GM04503 (cell line): ENCODE results near the gene BIN2.
A peak's percentile ranks its signal among the peaks of the same experiment; 100 is the strongest.
"Not testable (repeated sequence)": the region's sequence is repeated elsewhere in the genome, so short reads cannot be mapped to it uniquely, and the experiment has no call there.

Experiments
- DNase-seq: peaks from one replicate; pipeline ENCODE4 v3.0.0-alpha.2; 2012; ENCODE audit warnings: low read depth

BIN2 gene

GRCh38 chr12:51345681-51346080, 21.7 kb upstream of the BIN2 start:
- no peak for DNase-seq

- DNase-seq: no peak
These were observed 19.2 kb upstream of the BIN2 start for GRCh38 chr12:51343201-51343600.

- no peak for DNase-seq
These were observed 18.4 kb upstream of the BIN2 start for GRCh38 chr12:51342416-51342815.

GRCh38 chr12:51341251-51342007, 17.5 kb upstream of the BIN2 start:
- no peak for DNase-seq

GRCh38 chr12:51339750-51340149, 15.8 kb upstream of the BIN2 start:
- DNase-seq: no peak

- not testable (repeated sequence) for DNase-seq
These were observed 13.4 kb upstream of the BIN2 start for GRCh38 chr12:51337336-51337735.

GRCh38 chr12:51335931-51336330, 12.0 kb upstream of the BIN2 start:
- no peak for DNase-seq

GRCh38 chr12:51334764-51335163, 10.8 kb upstream of the BIN2 start:
- no peak for DNase-seq

- DNase-seq: no peak
These were observed 9.6 kb upstream of the BIN2 start for GRCh38 chr12:51333536-51333935.

- no peak for DNase-seq
These were observed 6.2 kb upstream of the BIN2 start for GRCh38 chr12:51330186-51330585.

- no peak for DNase-seq
These were observed 5.8 kb upstream of the BIN2 start for GRCh38 chr12:51329742-51330141.

GRCh38 chr12:51328587-51328986, 4.6 kb upstream of the BIN2 start:
- DNase-seq: no peak

GRCh38 chr12:51326698-51327439, 2.9 kb upstream of the BIN2 start:
- DNase-seq: peak; percentile 49

GRCh38 chr12:51324953-51325352, 979 bp upstream of the BIN2 start:
- DNase-seq: no peak

- no peak for DNase-seq
These were observed 535 bp downstream of the BIN2 start for GRCh38 chr12:51323317-51323960.

GRCh38 chr12:51322452-51322851, 1.5 kb downstream of the BIN2 start:
- DNase-seq: no peak

- no peak for DNase-seq
These were observed 2.1 kb downstream of the BIN2 start for GRCh38 chr12:51321882-51322281.

- DNase-seq: peak; percentile 52
These were observed 3.2 kb downstream of the BIN2 start for GRCh38 chr12:51320695-51321320.

GRCh38 chr12:51320311-51320694, 3.7 kb downstream of the BIN2 start:
- no peak for DNase-seq

- no peak for DNase-seq
These were observed 5.0 kb downstream of the BIN2 start for GRCh38 chr12:51318846-51319599.

- DNase-seq: not testable (repeated sequence)
These were observed 5.7 kb downstream of the BIN2 start for GRCh38 chr12:51318057-51318806.
